ENCODE measurements around the gene NEK1. TPM values are rescaled to one million over a fixed set of nuclear protein-coding genes. Genes with fewer than 3 reads are reported as not detected.
A peak's percentile ranks its signal among the peaks of the same experiment; 100 is the strongest.

The NEK1 gene
- total RNA-seq, 1 experiment from 2014 or later = 10.3 TPM

GRCh38 chr4:169618986-169619385 lies 6.6 kb upstream of the NEK1 start:
- POLR2A ChIA-PET = no interaction called here
- Mint-ChIP-seq H3K36me3 (no peaks in the 10 kb centered on the region), H3K4me3 (peak overlapping the region; percentile 95), H3K27me3 (ENCODE audit: low read depth) (no peaks in the 10 kb centered on the region), H3K4me1 (peaks cover 21% of the 10 kb centered on the region), H3K27ac (peak overlapping the region; percentile 61; the same call in 1 of the 2 replicates), H3K9me3 (peaks cover 3% of the 10 kb centered on the region; the same call in 1 of the 2 replicates)
- DNase-seq (ENCODE audit: low spot score) (no peak), ATAC-seq (no peak)
- TF ChIP-seq NFE2L1 (CRISPR knock-in tag; IDR thresholded peaks at IDR 0.05) (no peak), TEAD1 (CRISPR knock-in tag; IDR thresholded peaks at IDR 0.05) (no peak), E2F5 (CRISPR knock-in tag; IDR thresholded peaks at IDR 0.05) (no peak), RELA (CRISPR knock-in tag; IDR thresholded peaks at IDR 0.05; ENCODE audit: borderline replicate concordance) (no peak), TCF7 (CRISPR knock-in tag; IDR thresholded peaks at IDR 0.05; ENCODE audit: low read depth) (no peak), GABPB1 (CRISPR knock-in tag; IDR thresholded peaks at IDR 0.05) (no peak), SP1 (CRISPR knock-in tag; conservative IDR thresholded peaks at IDR 0.05) (no peak), ZNF263 (CRISPR knock-in tag; IDR thresholded peaks at IDR 0.05; ENCODE audit: low read depth) (no peak)
- TF ChIP-seq, protein P1, sequence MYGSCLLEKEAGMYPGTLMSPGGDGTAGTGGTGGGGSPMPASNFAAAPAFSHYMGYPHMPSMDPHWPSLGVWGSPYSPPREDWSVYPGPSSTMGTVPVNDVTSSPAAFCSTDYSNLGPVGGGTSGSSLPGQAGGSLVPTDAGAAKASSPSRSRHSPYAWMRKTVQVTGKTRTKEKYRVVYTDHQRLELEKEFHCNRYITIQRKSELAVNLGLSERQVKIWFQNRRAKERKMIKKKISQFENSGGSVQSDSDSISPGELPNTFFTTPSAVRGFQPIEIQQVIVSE (CRISPR knock-in tag; IDR thresholded peaks at IDR 0.05; ENCODE audit: borderline replicate concordance) = no peak
- CTCF ChIA-PET = no interaction called here

DNA sequence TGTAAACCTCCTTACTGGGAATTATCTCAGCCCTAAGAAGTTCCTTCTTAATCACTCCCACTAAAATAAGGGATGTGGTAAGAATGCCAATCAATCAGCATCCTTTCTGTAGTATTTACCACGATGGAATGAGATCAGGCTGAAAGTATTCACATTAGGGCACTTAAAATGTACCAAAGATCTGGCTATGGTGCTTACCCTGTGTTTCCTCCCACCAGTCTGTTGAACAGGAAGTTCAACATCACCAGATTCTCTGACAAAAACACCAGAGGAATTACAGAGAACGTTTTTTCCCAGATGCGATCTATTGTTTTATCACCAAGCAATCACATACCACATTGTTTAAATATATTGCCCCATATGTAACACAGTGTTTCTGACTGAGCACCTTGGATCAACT lies 5.9 kb upstream of the NEK1 start:
- no peak for TF ChIP-seq GTF2I (CRISPR knock-in tag; conservative IDR thresholded peaks at IDR 0.05)
- no peak for TF ChIP-seq ZBTB21 (CRISPR knock-in tag; IDR thresholded peaks at IDR 0.05; ENCODE audit: borderline replicate concordance)
- no peak for TF ChIP-seq ELF4 (CRISPR knock-in tag; IDR thresholded peaks at IDR 0.05; ENCODE audit: low read depth)
- TF ChIP-seq USF1 (CRISPR knock-in tag; IDR thresholded peaks at IDR 0.05) = no peak
- TF ChIP-seq PRRX2 (CRISPR knock-in tag; IDR thresholded peaks at IDR 0.05) = no peak
- no peak for TF ChIP-seq E2F5 (CRISPR knock-in tag; IDR thresholded peaks at IDR 0.05)
- Mint-ChIP-seq H3K4me3 (no peak overlapping the region), H3K27me3 (ENCODE audit: low read depth) (no peaks in the 10 kb centered on the region), H3K27ac (no peak overlapping the region), H3K4me1 (peaks cover 23% of the 10 kb centered on the region), H3K36me3 (no peaks in the 10 kb centered on the region), H3K9me3 (peaks cover 3% of the 10 kb centered on the region; the same call in 1 of the 2 replicates)
- ATAC-seq = no peak
- CTCF ChIA-PET = no interaction called here
- no peak for DNase-seq (ENCODE audit: low spot score)
- POLR2A ChIA-PET = no interaction called here

- DNase-seq (ENCODE audit: low spot score) (no peak), ATAC-seq (no peak)
- no peaks in the 10 kb centered on the region for H3K27me3 Mint-ChIP-seq (ENCODE audit: low read depth)
- TF ChIP-seq FOXP1 (CRISPR knock-in tag; IDR thresholded peaks at IDR 0.05; ENCODE audit: borderline replicate concordance) (no peak), ZNF138 (CRISPR knock-in tag; conservative IDR thresholded peaks at IDR 0.05) (no peak), ZNF396 (CRISPR knock-in tag; IDR thresholded peaks at IDR 0.05; ENCODE audit: borderline replicate concordance) (no peak), AR (CRISPR knock-in tag; IDR thresholded peaks at IDR 0.05) (no peak), OVOL2 (CRISPR knock-in tag; IDR thresholded peaks at IDR 0.05; ENCODE audit: borderline replicate concordance) (no peak), ATF3 (CRISPR knock-in tag; conservative IDR thresholded peaks at IDR 0.05) (no peak), SP1 (CRISPR knock-in tag; conservative IDR thresholded peaks at IDR 0.05) (no peak)
- TF ChIP-seq, protein P2, sequence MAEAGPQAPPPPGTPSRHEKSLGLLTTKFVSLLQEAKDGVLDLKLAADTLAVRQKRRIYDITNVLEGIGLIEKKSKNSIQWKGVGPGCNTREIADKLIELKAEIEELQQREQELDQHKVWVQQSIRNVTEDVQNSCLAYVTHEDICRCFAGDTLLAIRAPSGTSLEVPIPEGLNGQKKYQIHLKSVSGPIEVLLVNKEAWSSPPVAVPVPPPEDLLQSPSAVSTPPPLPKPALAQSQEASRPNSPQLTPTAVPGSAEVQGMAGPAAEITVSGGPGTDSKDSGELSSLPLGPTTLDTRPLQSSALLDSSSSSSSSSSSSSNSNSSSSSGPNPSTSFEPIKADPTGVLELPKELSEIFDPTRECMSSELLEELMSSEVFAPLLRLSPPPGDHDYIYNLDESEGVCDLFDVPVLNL (CRISPR knock-in tag; IDR thresholded peaks at IDR 0.05; ENCODE audit: borderline replicate concordance, low read depth) = no peak
- ChIA-PET POLR2A (no interaction called here), CTCF (no interaction called here)
- H3K4me3 Mint-ChIP-seq = no peak overlapping the region
- peaks cover 3% of the 10 kb centered on the region; the same call in 1 of the 2 replicates for H3K9me3 Mint-ChIP-seq
- no peak overlapping the region for H3K27ac Mint-ChIP-seq
- no peaks in the 10 kb centered on the region for H3K36me3 Mint-ChIP-seq
- peaks cover 22% of the 10 kb centered on the region for H3K4me1 Mint-ChIP-seq
These were observed 4.9 kb upstream of the NEK1 start for GRCh38 chr4:169617306-169617705.
